ENCODE data around the gene TPPP2. TPM values are rescaled to one million over a fixed set of nuclear protein-coding genes. Genes with fewer than 3 reads are reported as not detected.

Gene TPPP2
- total RNA-seq, result not detected in 2 replicates

GRCh38 chr14:21029917-21030316, at the start of gene TPPP2:
Gene TPPP2 (plus strand): TSS chr14:21030217. CDS start chr14:21030582, 365 bp downstream.

DNA sequence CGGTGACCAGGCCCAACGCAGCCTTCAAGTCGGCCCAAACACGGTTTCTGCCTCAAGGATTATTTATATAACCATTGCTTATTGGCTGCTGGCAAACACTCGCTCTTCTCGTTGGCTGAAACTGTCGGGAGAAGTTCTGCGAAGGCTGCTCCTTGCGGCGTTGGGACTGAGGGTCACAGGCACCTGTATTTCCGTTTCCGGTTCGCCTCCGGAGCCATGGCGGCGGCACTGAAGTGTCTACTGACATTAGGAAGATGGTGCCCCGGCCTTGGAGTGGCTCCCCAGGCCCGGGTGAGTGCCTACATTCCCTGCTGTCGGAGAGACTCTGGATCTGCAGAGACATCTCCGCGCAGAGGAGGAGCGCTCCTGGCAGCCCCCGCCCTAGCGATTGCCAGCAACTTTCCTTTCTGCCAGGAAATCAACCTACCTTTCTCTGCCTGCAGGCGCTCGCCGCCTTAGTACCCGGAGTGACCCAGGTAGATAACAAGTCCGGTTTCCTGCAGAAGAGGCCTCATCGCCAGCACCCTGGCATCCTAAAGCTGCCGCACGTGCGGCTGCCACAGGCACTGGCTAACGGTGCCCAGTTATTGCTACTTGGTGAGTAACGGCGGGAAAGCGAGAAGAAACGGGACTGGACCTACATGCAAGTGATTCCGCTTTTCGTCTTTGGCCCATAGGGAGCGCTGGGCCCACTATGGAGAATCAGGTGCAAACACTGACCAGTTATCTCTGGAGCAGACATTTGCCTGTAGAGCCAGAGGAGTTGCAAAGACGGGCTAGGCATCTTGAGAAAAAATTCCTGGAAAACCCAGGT, 40.0 kb upstream of the TPPP2 start, which contains the start of gene METTL17:
METTL17 (plus strand) TSS at position 194 of the 814 bp plus-strand sequence; CDS start at position 217, 23 bp downstream.

DNA sequence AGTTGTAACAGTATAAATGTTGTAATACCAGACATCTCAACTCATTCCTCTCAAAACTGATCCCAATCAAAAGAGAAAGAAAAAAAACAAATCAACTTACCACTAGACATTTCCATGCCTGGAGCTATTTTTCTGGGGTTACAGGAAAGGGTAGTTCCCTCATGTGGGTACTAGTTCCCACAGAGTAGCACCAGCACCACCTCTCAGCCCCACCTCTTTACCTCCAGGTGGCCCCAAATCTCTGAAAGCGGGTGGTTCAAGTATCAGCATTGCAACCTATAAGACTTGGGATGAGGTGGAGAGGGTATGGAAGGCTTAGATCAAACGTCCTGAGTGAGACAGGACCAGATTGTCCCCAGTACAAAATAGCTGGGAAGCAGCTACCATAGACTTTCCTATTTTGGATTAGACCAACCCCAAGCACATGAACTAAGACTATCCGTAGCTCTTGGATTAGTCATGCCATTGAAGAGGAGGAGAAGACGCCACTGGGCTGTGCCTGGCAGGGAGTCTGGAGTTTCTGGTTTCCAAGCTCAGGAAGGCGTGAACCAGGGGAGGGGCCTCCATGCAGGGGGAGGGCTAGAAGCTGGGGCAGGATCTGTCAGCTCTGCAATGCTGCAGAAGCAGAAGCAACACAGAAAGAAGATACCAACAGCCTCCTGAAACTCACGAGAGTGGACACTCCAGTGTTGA, 31.2 kb upstream of the TPPP2 start, which contains the start of gene SLC39A2:
SLC39A2 (plus strand) TSS at position 620 of the 693 bp plus-strand sequence. CDS start 154 bp downstream, outside the sequence.

DNA sequence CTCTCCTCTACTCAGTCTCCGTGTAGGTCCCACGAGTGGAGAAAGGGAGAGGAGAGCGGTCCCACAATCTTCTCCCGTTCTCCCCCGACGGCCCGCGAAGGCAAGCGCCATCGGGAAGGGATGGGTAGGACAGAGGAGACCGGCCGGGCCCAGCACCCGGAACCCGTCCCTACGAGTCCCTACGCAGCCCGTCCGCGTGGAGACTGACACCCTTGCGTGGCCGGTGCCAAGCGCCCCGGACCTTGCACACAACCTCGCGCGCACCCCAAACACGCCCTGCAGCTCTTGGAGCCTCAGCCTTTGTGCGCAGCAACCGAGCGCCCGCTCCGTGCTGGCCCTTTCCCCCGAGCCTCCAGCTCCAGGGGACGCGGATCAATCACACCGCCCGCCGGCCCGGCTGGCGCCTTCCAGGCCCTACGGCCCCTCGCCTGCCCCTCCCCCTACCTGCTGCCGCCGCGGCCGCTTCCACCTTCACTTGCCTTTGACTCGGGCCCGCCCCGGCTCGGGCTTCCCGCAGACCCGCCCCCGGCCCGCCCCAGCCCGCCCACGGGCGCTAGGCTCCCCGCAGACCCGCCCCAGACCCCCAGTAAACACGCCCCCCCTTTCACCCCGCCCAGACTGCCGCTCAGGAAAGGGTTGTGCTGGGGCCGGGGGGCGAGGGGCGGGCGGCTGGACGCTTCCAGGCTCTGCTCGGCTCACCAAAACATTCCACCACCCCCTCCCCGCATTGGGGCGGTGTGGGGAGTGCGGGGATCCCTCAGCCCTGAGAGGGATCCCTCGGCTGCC, 5.2 kb upstream of the TPPP2 start, which contains the start of gene NDRG2:
NDRG2 (minus strand) TSS at position 477 of the 786 bp plus-strand sequence. CDS start 1,746 bp downstream, outside the sequence.

GRCh38 chr14:21034707-21035106, 4.7 kb downstream of the TPPP2 start, which contains the start of gene RNASE13:
Gene RNASE13 (minus strand): TSS chr14:21034807. CDS start chr14:21034288, 519 bp downstream.

DNA sequence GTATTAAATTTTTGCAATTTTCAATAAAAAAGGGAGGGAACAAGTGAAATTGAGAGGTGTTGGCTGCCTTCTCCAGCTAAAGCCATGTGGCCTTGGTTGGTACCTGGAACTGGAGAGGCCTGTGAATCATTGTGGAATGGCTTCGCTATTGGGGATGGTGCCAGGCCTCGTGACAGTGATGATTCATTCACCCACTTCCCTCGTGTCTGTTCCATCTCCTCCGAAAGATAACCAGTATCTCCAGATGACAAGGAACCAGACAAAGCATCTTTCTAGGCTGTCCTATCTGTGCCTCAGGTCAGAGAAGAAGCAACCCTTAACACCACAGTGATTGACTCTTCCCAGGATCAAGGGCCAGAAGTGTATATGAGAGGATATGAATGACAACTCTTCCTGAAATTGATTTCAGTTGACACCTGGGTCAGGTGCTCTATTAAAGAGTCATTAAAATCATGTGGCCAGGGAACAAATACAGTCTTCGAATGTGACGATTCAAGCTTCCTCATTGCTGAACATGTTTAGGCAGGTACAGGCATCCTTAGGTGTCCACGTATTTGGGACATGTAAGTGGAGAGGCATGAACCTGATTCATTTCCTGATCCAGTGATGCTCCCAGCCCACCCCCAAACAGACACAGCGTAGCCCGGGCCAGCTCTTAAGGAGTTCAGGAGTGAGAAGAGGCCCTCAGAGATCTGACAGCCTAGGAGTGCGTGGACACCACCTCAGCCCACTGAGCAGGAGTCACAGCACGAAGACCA, 11.8 kb downstream of the TPPP2 start, which contains the start of gene RNASE7:
RNASE7 (plus strand) TSS at position 687 of the 758 bp plus-strand sequence. CDS start 631 bp downstream, outside the sequence.

GRCh38 chr14:21057803-21058675, 28.0 kb downstream of the TPPP2 start, which contains the start of gene RNASE8:
Gene RNASE8 (plus strand): TSS chr14:21057822. CDS start chr14:21057893, 71 bp downstream.

DNA sequence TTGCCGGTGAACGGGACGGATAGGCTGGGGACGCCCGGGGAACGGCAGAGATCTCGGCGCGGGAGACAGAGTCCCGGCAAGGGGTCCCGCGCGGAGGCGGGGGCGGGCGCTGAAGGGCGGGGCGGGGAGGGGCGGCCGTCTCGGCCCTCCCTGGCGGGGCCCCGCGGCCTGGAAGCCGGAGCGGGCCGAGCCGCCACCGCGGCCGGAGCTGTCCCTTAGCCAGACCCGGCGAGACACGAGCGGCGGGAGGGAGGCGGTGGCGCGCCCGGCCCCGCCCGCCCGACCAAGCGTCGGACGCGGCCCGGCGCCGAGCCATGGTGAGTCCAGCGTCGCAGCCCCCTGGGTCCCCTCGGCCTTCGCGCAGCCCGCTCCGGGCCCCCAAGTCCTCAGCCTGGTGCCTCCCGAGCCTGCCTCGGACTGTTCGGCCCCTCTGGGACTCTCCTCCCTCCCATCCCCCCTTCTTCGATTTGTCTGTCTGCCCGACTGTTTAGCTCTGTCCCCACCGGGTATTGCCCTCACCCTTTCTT, 40.1 kb downstream of the TPPP2 start, which contains the start of gene ARHGEF40:
ARHGEF40 (plus strand) TSS at position 222 of the 527 bp plus-strand sequence; CDS start at position 315, 93 bp downstream.

Other genes starting within 250 kb of the TPPP2 start
- not detected in 2 replicates for gene RNASE6, start 248.9 kb upstream of the TPPP2 start, total RNA-seq
- 3.6 and 7.1 TPM in 2 replicates for gene RNASE1, start 227.4 kb upstream of the TPPP2 start, total RNA-seq
- gene RNASE3, start 138.8 kb upstream of the TPPP2 start, total RNA-seq, result not detected in 2 replicates
- gene RNASE2, start 74.7 kb upstream of the TPPP2 start, total RNA-seq, result not detected in 2 replicates
- 23.1 and 23.2 TPM in 2 replicates for gene METTL17, start 40.2 kb upstream of the TPPP2 start, total RNA-seq
- not detected in 2 replicates for gene SLC39A2, start 30.9 kb upstream of the TPPP2 start, total RNA-seq
- 0.12 and 0.40 TPM in 2 replicates for gene NDRG2, start 5.2 kb upstream of the TPPP2 start, total RNA-seq
- gene RNASE13, start 4.6 kb downstream of the TPPP2 start, total RNA-seq, result not detected in 2 replicates
- not detected in 2 replicates for gene RNASE7, start 12.1 kb downstream of the TPPP2 start, total RNA-seq
- gene RNASE8, start 27.6 kb downstream of the TPPP2 start, total RNA-seq, result not detected in 2 replicates
- gene ARHGEF40, start 40.1 kb downstream of the TPPP2 start, total RNA-seq, result 32.0 and 33.3 TPM in 2 replicates
- 3.5 and 4.2 TPM in 2 replicates for gene ZNF219, start 68.4 kb downstream of the TPPP2 start, total RNA-seq
- gene TMEM253, start 70.8 kb downstream of the TPPP2 start, total RNA-seq, result 0.12 and 0.26 TPM in 2 replicates
- not detected in 2 replicates for gene OR5AU1, start 125.8 kb downstream of the TPPP2 start, total RNA-seq
- 591 and 671 TPM in 2 replicates for gene HNRNPC, start 239.2 kb downstream of the TPPP2 start, total RNA-seq
- gene RPGRIP1, start 249.9 kb downstream of the TPPP2 start, total RNA-seq, result not detected in 2 replicates

Data from aortic smooth muscle cell (primary cell).